MM.1S (cell line): ENCODE measurements around the gene DNMT3A.

Source experiments
- EZH2phosphoT487 ChIP-seq: fragments of 300-600 bp; sonication (generic); IDR thresholded peaks from 2 replicates; pipeline ENCODE4 v1.6.1; 2018; ENCODE audit warnings: antibody characterized with exemption, low read length
- TF ChIP-seq, protein P1 (sequence below): fragments of 300-600 bp; sonication (generic); IDR thresholded peaks from 2 replicates; pipeline ENCODE4 v1.5.1; 2016; ENCODE audit warnings: antibody characterized with exemption, low read length, mixed read lengths

DNA sequence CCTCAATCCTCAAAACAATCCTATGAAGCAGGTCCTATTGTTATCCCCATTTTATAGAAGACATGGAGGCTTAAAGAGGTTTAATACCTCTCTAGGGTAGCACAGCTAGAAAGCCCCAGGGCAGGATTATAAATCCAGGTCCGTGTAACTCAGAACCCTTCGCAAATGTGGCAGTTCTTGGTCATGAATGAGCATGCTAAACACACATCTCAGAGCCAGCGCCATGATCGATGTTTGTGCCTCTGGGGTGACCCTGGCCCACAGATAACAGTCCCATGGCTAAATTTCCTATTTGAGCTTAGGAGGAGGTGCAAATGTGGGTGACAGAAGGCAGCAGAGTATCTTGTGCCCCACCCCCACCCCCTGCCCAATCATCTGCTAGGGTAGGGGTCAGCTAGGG, 17.5 kb downstream of the DNMT3A start:
- TF ChIP-seq, protein P1, sequence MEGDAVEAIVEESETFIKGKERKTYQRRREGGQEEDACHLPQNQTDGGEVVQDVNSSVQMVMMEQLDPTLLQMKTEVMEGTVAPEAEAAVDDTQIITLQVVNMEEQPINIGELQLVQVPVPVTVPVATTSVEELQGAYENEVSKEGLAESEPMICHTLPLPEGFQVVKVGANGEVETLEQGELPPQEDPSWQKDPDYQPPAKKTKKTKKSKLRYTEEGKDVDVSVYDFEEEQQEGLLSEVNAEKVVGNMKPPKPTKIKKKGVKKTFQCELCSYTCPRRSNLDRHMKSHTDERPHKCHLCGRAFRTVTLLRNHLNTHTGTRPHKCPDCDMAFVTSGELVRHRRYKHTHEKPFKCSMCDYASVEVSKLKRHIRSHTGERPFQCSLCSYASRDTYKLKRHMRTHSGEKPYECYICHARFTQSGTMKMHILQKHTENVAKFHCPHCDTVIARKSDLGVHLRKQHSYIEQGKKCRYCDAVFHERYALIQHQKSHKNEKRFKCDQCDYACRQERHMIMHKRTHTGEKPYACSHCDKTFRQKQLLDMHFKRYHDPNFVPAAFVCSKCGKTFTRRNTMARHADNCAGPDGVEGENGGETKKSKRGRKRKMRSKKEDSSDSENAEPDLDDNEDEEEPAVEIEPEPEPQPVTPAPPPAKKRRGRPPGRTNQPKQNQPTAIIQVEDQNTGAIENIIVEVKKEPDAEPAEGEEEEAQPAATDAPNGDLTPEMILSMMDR, result no peak
- TF ChIP-seq EZH2phosphoT487, result no peak
